ENCODE data around the gene TLE2.

TLE2 gene

GRCh38 chr19:2962018-2962670 lies 66.9 kb downstream of the TLE2 start:
- H3K4me3 ChIP-seq (ENCODE audit: control insufficient read depth, low read depth, low read length) = no peak overlapping the region
- DNase-seq (ENCODE audit: low read depth) = no peak
- TF ChIP-seq, protein P1, sequence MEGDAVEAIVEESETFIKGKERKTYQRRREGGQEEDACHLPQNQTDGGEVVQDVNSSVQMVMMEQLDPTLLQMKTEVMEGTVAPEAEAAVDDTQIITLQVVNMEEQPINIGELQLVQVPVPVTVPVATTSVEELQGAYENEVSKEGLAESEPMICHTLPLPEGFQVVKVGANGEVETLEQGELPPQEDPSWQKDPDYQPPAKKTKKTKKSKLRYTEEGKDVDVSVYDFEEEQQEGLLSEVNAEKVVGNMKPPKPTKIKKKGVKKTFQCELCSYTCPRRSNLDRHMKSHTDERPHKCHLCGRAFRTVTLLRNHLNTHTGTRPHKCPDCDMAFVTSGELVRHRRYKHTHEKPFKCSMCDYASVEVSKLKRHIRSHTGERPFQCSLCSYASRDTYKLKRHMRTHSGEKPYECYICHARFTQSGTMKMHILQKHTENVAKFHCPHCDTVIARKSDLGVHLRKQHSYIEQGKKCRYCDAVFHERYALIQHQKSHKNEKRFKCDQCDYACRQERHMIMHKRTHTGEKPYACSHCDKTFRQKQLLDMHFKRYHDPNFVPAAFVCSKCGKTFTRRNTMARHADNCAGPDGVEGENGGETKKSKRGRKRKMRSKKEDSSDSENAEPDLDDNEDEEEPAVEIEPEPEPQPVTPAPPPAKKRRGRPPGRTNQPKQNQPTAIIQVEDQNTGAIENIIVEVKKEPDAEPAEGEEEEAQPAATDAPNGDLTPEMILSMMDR (IDR thresholded peaks at IDR 0.05; ENCODE audit: control insufficient read depth, insufficient read depth, low read depth, low read length, missing control alignments) = peak; percentile 53

DNA sequence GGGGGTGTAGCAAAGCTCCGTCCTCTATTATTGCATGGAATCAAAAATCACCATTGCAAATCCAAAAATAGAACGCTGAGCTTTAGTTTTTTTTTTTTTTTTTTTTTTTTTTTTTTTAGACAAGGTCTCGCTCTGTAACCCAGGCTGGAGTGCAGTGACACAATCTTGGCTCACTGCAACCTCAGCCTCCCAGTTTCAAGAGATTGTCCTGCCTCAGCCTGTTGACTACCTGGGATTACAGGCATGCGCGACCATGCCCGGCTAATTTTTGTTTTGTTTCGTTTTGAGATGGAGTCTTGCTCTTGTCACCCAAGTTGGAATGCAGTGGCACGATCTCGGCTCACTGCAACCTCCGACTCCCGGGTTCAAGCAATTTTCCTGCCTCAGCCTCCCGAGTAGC lies 69.0 kb downstream of the TLE2 start:
- no peak overlapping the region for H3K4me3 ChIP-seq (ENCODE audit: control insufficient read depth, low read depth, low read length)
- DNase-seq (ENCODE audit: low read depth) = no peak
- TF ChIP-seq, protein P1 (IDR thresholded peaks at IDR 0.05; ENCODE audit: control insufficient read depth, insufficient read depth, low read depth, low read length, missing control alignments) = no peak

- H3K4me3 ChIP-seq (ENCODE audit: control insufficient read depth, low read depth, low read length) = no peak overlapping the region
- TF ChIP-seq, protein P1 (IDR thresholded peaks at IDR 0.05; ENCODE audit: control insufficient read depth, insufficient read depth, low read depth, low read length, missing control alignments) = no peak
- DNase-seq (ENCODE audit: low read depth) = no peak
Measured at GRCh38 chr19:2957160-2957559, 71.9 kb downstream of the TLE2 start.

GRCh38 chr19:2952953-2953481 lies 76.1 kb downstream of the TLE2 start:
- DNase-seq (ENCODE audit: low read depth) = no peak
- peak overlapping the region; percentile 26 for H3K4me3 ChIP-seq (ENCODE audit: control insufficient read depth, low read depth, low read length)
- TF ChIP-seq, protein P1 (IDR thresholded peaks at IDR 0.05; ENCODE audit: control insufficient read depth, insufficient read depth, low read depth, low read length, missing control alignments) = no peak

GRCh38 chr19:2950286-2951124 lies 78.6 kb downstream of the TLE2 start:
- DNase-seq (ENCODE audit: low read depth) = peak; percentile 98
- peak overlapping the region; percentile 73 for H3K4me3 ChIP-seq (ENCODE audit: control insufficient read depth, low read depth, low read length)
- TF ChIP-seq, protein P1 (IDR thresholded peaks at IDR 0.05; ENCODE audit: control insufficient read depth, insufficient read depth, low read depth, low read length, missing control alignments) = no peak

DNA sequence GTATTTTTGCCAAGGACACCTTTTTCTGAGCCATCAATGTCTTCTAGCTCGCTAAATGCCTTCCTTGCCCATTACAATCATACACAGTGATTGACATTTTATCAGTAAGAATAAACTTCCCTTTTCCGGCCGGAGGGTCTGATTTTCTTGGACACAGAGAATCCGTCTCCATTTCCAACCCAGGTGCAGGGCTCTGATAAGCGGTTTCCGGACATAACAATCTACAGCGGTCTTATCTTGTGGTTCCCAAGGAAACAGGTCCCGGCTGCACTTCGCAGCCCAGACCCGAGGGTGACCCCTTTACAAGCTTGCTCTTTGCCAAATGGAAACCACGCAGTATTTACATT lies 79.2 kb downstream of the TLE2 start:
- TF ChIP-seq, protein P1 (IDR thresholded peaks at IDR 0.05; ENCODE audit: control insufficient read depth, insufficient read depth, low read depth, low read length, missing control alignments) = no peak
- DNase-seq (ENCODE audit: low read depth) = no peak

More for the DNA sequence above, 79.2 kb downstream of the TLE2 start:
- peak overlapping the region; percentile 73 for H3K4me3 ChIP-seq (ENCODE audit: control insufficient read depth, low read depth, low read length)
